ENCODE data around the gene TNFSF8.

Gene TNFSF8

GRCh38 chr9:114935119-114935518 is 4.7 kb upstream of the TNFSF8 start:
- no peak for DNase-seq

GRCh38 chr9:114932502-114932901 is 2.1 kb upstream of the TNFSF8 start:
- DNase-seq: no peak

- DNase-seq: no peak
Observed at GRCh38 chr9:114931407-114931806, 1.0 kb upstream of the TNFSF8 start.

- DNase-seq: no peak
Observed at GRCh38 chr9:114929201-114929600, 1.2 kb downstream of the TNFSF8 start.

- DNase-seq: no peak
Observed at GRCh38 chr9:114928671-114929070, 1.7 kb downstream of the TNFSF8 start.

GRCh38 chr9:114928136-114928535 is 2.3 kb downstream of the TNFSF8 start:
- DNase-seq: no peak

- DNase-seq: no peak
Observed at GRCh38 chr9:114925672-114926071, 4.7 kb downstream of the TNFSF8 start.

- DNase-seq: no peak
Observed at GRCh38 chr9:114925039-114925438, 5.4 kb downstream of the TNFSF8 start.

GRCh38 chr9:114924327-114924726 is 6.1 kb downstream of the TNFSF8 start:
- no peak for DNase-seq

GRCh38 chr9:114923918-114924317 is 6.5 kb downstream of the TNFSF8 start:
- no peak for DNase-seq

GRCh38 chr9:114921171-114921570 is 9.2 kb downstream of the TNFSF8 start:
- no peak for DNase-seq

GRCh38 chr9:114919611-114920010 is 10.8 kb downstream of the TNFSF8 start:
- peak; percentile 41 for DNase-seq

- DNase-seq: no peak
Observed at GRCh38 chr9:114916481-114916880, 13.9 kb downstream of the TNFSF8 start.

- no peak for DNase-seq
Observed at GRCh38 chr9:114914139-114914538, 16.3 kb downstream of the TNFSF8 start.

- DNase-seq: no peak
Observed at GRCh38 chr9:114913656-114914055, 16.7 kb downstream of the TNFSF8 start.

GRCh38 chr9:114913217-114913616 is 17.2 kb downstream of the TNFSF8 start:
- no peak for DNase-seq

GRCh38 chr9:114911167-114911821 is 19.1 kb downstream of the TNFSF8 start:
- peak; percentile 42 for DNase-seq

- peak; percentile 65 for DNase-seq
Observed at GRCh38 chr9:114910541-114910940, 19.9 kb downstream of the TNFSF8 start.

GRCh38 chr9:114909661-114910060 is 20.7 kb downstream of the TNFSF8 start:
- no peak for DNase-seq

- DNase-seq: no peak
Observed at GRCh38 chr9:114908805-114909448, 21.5 kb downstream of the TNFSF8 start.

- no peak for DNase-seq
Observed at GRCh38 chr9:114908104-114908622, 22.2 kb downstream of the TNFSF8 start.

- no peak for DNase-seq
Observed at GRCh38 chr9:114906922-114907571, 23.3 kb downstream of the TNFSF8 start.

- no peak for DNase-seq
Observed at GRCh38 chr9:114905170-114905940, 25.0 kb downstream of the TNFSF8 start.
